ENCODE data around the gene ATP6V1E1. TPM values are rescaled to one million over a fixed set of nuclear protein-coding genes. Genes with fewer than 3 reads are reported as not detected.

The ATP6V1E1 gene
- total RNA-seq, 1 donor from 2014 or later, result 122 TPM

DNA sequence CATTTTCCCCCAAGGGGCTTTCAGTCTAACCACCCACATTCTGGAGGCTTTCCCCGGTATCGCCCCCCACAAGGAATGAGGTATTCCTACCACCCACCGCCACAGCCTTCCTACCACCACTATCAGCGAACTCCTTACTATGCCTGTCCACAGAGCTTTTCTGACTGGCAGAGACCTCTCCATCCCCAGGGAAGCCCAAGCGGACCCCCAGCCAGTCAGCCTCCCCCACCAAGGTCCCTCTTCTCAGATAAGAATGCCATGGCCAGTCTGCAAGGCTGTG lies 79.9 kb downstream of the ATP6V1E1 start:
- DNase-seq (ENCODE audit: low spot score), result peak; percentile 47

DNA sequence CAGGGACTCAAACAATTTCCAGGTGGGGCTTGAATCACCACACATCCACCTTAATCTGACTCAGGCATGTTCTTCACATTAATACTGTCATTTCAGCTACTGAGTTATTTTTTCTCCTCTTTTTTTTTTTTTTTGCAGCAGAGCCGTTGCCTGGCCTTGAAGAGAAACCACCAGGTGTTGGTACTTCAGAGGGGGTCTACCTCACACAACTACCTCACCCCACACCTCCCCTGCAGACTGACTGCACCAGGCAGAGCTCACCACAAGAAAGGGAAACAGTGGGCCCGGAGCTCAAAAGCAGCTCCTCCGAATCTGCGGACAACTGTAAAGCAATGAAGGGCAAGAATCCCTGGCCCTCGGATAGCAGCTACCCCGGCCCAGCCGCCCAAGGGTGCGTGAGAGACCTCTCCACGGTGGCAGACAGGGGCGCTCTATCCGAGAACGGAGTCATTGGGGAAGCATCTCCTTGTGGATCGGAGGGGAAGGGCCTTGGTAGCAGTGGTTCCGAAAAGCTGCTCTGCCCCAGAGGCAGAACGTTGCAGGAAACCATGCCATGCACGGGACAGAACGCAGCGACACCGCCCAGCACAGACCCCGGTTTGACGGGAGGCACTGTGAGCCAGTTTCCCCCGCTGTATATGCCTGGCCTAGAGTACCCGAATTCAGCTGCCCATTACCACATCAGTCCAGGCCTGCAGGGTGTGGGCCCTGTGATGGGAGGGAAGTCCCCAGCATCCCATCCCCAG lies 80.4 kb downstream of the ATP6V1E1 start:
- DNase-seq (ENCODE audit: low spot score), result peak; percentile 74

DNA sequence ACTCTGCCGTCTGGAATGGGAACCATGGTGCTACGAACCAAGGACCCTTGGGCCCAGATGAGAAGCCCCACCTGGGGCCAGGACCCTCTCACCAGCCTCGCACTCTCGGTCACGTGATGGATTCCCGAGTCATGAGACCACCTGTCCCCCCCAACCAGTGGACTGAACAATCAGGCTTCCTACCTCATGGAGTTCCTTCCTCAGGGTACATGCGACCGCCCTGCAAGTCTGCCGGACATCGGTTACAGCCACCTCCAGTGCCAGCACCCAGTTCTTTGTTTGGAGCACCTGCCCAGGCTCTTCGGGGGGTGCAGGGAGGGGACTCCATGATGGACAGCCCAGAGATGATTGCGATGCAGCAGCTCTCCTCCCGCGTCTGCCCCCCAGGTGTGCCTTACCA lies 86.1 kb downstream of the ATP6V1E1 start:
- DNase-seq (ENCODE audit: low spot score), result peak; percentile 67

Other genes starting within 250 kb of the ATP6V1E1 start
- 8.4 TPM for gene SLC25A18, start 65.3 kb downstream of the ATP6V1E1 start, total RNA-seq
- 63.3 TPM for gene BCL2L13, start 10.0 kb upstream of the ATP6V1E1 start, total RNA-seq
- 30.6 TPM for gene BID, start 145.7 kb upstream of the ATP6V1E1 start, total RNA-seq